GM18870 (cell line): ENCODE results near the gene TTC28.

ENCODE experiments used
- ATAC-seq: cut with Tn5 transposase; IDR thresholded peaks from one replicate; pipeline ENCODE4 v1.9.1; 2021; ENCODE audit warnings: moderate library complexity; ENCODE audit not compliant: unreplicated experiment

Gene TTC28

GRCh38 chr22:28031383-28031922, 648.2 kb downstream of the TTC28 start:
- ATAC-seq: no peak

GRCh38 chr22:28030473-28030872, 649.2 kb downstream of the TTC28 start:
- no peak for ATAC-seq

GRCh38 chr22:28029956-28030355, 649.7 kb downstream of the TTC28 start:
- no peak for ATAC-seq

GRCh38 chr22:28029201-28029948, 650.3 kb downstream of the TTC28 start:
- ATAC-seq: no peak

- no peak for ATAC-seq
These were observed 651.9 kb downstream of the TTC28 start for GRCh38 chr22:28027453-28028448.

- no peak for ATAC-seq
These were observed 653.6 kb downstream of the TTC28 start for GRCh38 chr22:28025866-28026575.

- ATAC-seq: no peak
These were observed 654.3 kb downstream of the TTC28 start for GRCh38 chr22:28025333-28025732.

GRCh38 chr22:28024422-28024888, 655.2 kb downstream of the TTC28 start:
- no peak for ATAC-seq

- ATAC-seq: no peak
These were observed 655.9 kb downstream of the TTC28 start for GRCh38 chr22:28023774-28024173.

GRCh38 chr22:28023036-28023435, 656.6 kb downstream of the TTC28 start:
- no peak for ATAC-seq

GRCh38 chr22:28021998-28022660, 657.5 kb downstream of the TTC28 start:
- no peak for ATAC-seq

GRCh38 chr22:28021116-28021997, 658.3 kb downstream of the TTC28 start:
- no peak for ATAC-seq

- no peak for ATAC-seq
These were observed 659.5 kb downstream of the TTC28 start for GRCh38 chr22:28019881-28020861.

GRCh38 chr22:28019360-28019759, 660.3 kb downstream of the TTC28 start:
- ATAC-seq: no peak

GRCh38 chr22:28018461-28018927, 661.1 kb downstream of the TTC28 start:
- no peak for ATAC-seq

- ATAC-seq: no peak
These were observed 661.8 kb downstream of the TTC28 start for GRCh38 chr22:28017859-28018258.

GRCh38 chr22:28017558-28017820, 662.2 kb downstream of the TTC28 start:
- ATAC-seq: no peak
